GM18517 (cell line): ENCODE measurements around the gene UBE2M.
"Not testable (repeated sequence)": the region's sequence is repeated elsewhere in the genome, so short reads cannot be mapped to it uniquely, and the experiment has no call there.

Source experiments
- ATAC-seq: cut with Tn5 transposase; IDR thresholded peaks from one replicate; pipeline ENCODE4 v1.9.1; 2021; ENCODE audit warnings: mild to moderate bottlenecking, moderate library complexity; ENCODE audit not compliant: unreplicated experiment

UBE2M gene

GRCh38 chr19:58558066-58558622 lies at the start of gene UBE2M:
Gene UBE2M (minus strand): TSS chr19:58558611. CDS start chr19:58558381, 230 bp downstream.
- ATAC-seq: peak; percentile 2

DNA sequence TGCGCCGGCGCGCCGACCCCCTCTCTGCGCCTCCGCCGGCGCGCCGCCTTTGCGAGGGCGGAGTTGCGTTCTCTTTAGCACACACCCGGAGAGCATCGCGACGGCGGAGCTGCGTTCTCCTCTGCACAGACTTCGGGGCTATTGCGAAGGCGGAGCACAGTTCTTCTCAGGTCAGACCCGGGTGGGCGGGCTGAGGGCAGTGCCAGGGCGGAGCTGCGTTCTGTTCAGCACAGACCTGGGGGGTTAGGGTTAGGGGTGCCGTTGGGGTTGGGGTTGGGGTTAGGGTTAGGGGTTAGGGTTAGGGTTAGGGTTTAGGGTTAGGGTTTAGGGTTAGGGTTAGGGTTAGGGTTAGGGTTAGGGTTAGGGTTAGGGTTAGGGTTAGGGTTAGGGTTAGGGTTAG lies 48.8 kb upstream of the UBE2M start:
- not testable (repeated sequence) for ATAC-seq

- not testable (repeated sequence) for ATAC-seq
Measured at GRCh38 chr19:58606251-58606896, 48.0 kb upstream of the UBE2M start.

DNA sequence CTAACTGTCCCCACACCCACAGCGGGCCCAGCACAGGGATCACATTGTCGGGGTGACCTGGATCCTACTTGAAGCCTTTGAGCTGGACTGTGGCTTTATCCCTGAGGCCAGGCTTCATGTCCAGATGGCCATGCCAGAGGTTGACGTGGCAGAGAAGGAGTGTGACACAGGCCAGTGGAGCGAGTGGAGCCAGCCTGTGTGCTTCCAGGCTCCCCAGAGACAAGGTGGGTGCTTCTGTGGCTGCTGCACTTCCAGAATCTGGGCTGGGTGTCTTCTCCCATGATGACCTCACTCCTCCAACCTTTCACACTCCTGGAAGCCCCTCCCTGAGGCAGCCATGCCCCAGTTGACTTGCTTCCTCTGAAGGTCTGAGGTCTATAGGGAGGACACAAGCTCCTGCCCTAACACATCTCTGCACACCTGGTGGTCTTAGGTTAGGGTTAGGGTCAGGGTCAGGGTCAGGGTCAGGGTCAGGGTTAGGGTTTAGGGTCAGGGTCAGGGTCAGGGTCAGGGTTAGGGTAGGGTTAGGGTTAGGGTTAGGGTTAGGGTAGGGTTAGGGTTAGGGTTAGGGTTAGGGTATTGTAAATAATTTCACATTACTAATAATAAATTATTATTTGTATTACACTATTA lies 27.8 kb upstream of the UBE2M start:
- ATAC-seq: no peak

- no peak for ATAC-seq
Measured at GRCh38 chr19:58585442-58586132, 27.2 kb upstream of the UBE2M start.

- ATAC-seq: no peak
Measured at GRCh38 chr19:58584498-58585441, 26.4 kb upstream of the UBE2M start.

GRCh38 chr19:58582985-58583384 lies 24.6 kb upstream of the UBE2M start:
- no peak for ATAC-seq

- peak; percentile 55 for ATAC-seq
Measured at GRCh38 chr19:58581227-58582141, 23.1 kb upstream of the UBE2M start.

DNA sequence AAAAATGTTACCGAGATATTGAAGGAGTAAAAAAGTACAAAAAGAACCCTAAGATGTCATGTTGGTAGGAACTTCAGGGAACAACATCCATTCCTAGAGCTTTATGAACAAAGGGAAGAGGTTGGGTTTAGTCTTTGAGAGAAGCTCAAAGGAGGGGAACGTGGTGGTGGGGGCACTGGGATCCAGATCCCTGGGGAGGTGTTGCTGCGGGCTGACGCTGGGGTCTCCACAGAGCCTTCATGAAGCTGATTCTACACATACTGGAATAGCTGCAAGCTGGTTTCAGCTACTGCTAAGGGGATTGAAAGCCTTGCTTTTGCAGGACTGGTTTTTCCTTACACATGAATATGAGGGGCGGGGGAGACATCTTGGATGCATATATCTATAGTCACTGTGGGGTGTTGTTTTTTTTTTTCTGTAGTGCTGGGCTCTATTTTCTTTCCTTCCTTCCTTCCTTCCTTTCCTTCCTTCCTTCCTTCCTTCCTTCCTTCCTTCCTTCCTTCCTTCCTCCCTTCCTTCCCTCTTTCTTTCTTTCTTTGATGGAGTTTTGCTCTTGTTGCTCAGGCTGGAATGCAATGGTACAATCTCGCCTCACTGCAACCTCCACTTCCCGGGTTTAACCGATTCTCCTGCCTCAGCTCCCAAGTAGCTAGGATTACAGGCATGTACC lies 21.2 kb upstream of the UBE2M start:
- no peak for ATAC-seq

DNA sequence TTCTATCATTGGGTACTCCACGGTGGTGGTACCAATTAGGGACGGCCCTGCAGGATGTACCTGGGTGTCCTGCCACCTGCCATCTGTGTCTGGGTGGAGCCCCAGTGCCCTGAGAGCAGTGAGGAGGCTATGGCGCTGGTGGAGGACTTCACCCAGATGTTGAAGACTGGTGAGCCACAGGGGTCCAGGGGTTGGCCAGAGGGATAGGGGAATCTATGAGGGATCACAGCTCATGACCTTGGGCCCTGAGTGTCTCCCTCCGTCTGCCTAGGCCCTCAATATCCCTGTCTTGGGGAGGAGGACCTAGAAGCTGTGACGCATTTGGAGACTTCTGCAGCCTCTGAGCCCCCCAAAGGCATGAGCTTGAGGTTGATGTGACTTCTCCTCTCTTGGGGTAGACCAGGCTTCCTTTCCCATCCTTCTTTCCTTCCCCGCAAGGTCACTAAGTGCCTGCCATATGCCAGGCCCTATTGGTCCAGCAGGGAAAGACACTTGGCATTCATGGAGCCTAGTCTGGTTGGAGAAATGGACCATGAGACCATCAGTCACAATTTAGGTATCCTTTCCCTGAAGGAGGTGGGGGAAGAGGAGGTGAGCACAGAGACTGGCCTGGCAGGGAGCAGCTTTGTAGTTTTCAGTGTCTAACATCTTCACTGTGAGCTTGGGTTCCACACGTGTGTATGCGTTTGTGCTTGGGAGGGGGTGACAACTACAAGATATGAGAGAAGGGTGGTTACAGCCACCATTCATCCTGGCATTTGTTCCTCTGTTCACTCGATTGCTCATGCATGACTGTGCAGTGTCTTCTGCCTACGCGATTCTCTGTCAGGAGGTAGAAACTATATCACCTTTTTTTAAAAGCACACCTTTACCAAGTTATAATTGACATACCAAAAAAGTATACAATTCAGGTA lies 19.9 kb upstream of the UBE2M start:
- no peak for ATAC-seq

- ATAC-seq: not testable (repeated sequence)
Measured at GRCh38 chr19:58577581-58577980, 19.2 kb upstream of the UBE2M start.

- ATAC-seq: peak; percentile 44
Measured at GRCh38 chr19:58575183-58576041, 17.0 kb upstream of the UBE2M start.

- no peak for ATAC-seq
Measured at GRCh38 chr19:58573658-58574164, 15.3 kb upstream of the UBE2M start.

DNA sequence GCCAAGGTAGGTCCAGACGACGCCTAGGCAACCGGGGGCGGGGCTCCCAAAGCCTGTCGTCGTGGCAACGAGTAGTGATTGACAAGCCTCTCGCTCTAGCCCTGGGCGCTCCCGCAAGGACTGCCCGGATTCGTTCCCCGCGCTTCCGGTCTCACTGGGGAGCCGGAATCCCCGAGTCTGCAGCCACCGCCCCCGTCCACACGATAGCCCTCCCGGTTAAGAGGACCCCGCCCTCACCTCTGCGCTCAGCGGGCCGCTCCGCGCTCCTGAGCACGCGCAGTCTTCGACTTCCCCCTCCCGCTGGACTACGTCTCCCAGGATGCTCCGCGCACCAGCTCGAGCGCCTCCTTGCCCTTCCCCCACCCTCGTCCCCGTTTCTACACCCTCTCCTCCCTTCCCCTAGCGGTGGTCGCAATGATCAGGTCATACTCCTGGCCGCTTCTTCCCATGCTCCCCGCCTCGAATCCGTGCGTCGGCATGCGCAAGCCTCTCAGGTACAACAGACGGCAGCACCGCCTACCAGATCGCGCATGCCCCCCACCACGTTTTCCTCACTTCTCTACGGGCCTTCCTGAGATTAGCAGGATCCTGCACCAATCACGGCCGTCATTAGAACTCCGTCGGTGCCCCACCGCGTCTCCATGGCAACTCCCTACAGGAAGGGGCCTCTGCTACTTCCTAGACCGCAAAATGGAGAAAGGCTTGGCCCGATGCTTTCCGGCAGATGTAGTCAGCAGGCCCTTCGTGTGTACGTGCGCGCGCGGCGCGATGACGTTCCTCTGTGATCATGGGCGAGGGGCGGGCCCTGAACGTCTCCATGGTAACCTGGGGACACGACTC lies 14.6 kb upstream of the UBE2M start, which contains the start of gene MZF1:
MZF1 (minus strand) TSS at position 518 of the 840 bp plus-strand sequence. CDS start 1,946 bp downstream, outside the sequence.
- ATAC-seq: peak; percentile 54

- no peak for ATAC-seq
Measured at GRCh38 chr19:58572026-58572817, 13.8 kb upstream of the UBE2M start.
